Activated CD4-positive, alpha-beta T cell treated with anti-CD3 and anti-CD28 coated beads, Interleukin-2, amount 50 U/mL, for 24 hours (primary cell): ENCODE results near the gene FRMD4B.

Experiments used
- DNase-seq, 2 donors: peaks; one replicate each; pipeline ENCODE4 v3.0.0-alpha.2; 2020; ENCODE audit warnings: low read depth in 1 of 2, low spot score in 1 of 2

The FRMD4B gene

GRCh38 chr3:69406163-69406562, 20.3 kb upstream of the FRMD4B start:
- no peak for DNase-seq

GRCh38 chr3:69405067-69405466, 19.2 kb upstream of the FRMD4B start:
- no peak for DNase-seq

GRCh38 chr3:69403454-69403853, 17.6 kb upstream of the FRMD4B start:
- no peak for DNase-seq

GRCh38 chr3:69400683-69401082, 14.8 kb upstream of the FRMD4B start:
- DNase-seq: no peak

- no peak for DNase-seq
These were observed 7.0 kb upstream of the FRMD4B start for GRCh38 chr3:69392850-69393249.

GRCh38 chr3:69392415-69392814, 6.5 kb upstream of the FRMD4B start:
- no peak for DNase-seq

- DNase-seq: no peak
These were observed 5.7 kb upstream of the FRMD4B start for GRCh38 chr3:69391554-69391953.

- no peak for DNase-seq
These were observed 4.9 kb upstream of the FRMD4B start for GRCh38 chr3:69390771-69391170.

- no peak for DNase-seq
These were observed 3.8 kb upstream of the FRMD4B start for GRCh38 chr3:69389520-69390248.

GRCh38 chr3:69388241-69388640, 2.4 kb upstream of the FRMD4B start:
- DNase-seq: no peak

GRCh38 chr3:69386556-69387385, 883 bp upstream of the FRMD4B start:
- DNase-seq: no peak

- no peak for DNase-seq
These were observed 665 bp downstream of the FRMD4B start for GRCh38 chr3:69385123-69385722.

GRCh38 chr3:69384326-69384725, 1.6 kb downstream of the FRMD4B start:
- no peak for DNase-seq

- DNase-seq: no peak
These were observed 6.2 kb downstream of the FRMD4B start for GRCh38 chr3:69379661-69380060.

GRCh38 chr3:69378112-69378802, 7.6 kb downstream of the FRMD4B start:
- no peak for DNase-seq

GRCh38 chr3:69377262-69377661, 8.6 kb downstream of the FRMD4B start:
- DNase-seq: no peak

GRCh38 chr3:69376731-69377130, 9.2 kb downstream of the FRMD4B start:
- DNase-seq: no peak

- DNase-seq: no peak
These were observed 14.1 kb downstream of the FRMD4B start for GRCh38 chr3:69371816-69372215.

GRCh38 chr3:69370901-69371301, 15.0 kb downstream of the FRMD4B start:
- DNase-seq: no peak

- DNase-seq: no peak
These were observed 15.6 kb downstream of the FRMD4B start for GRCh38 chr3:69370156-69370883.
